MM.1S (cell line): ENCODE data around the gene CDH4.

Experiments
- DNase-seq: peaks from one replicate; pipeline ENCODE4 v3.0.0-alpha.2; 2015
- H2AFZ ChIP-seq: fragments of 300-600 bp; sonication (generic); 2 replicates; pipeline ENCODE4 v1.6.0; 2016; ENCODE audit warnings: antibody characterized with exemption, low read length
- H3F3A ChIP-seq: fragments of 300-600 bp; sonication (generic); 2 replicates; pipeline ENCODE4 v1.6.1; 2016; ENCODE audit warnings: mild to moderate bottlenecking, antibody characterized with exemption, low read length, moderate library complexity, mixed read lengths; ENCODE audit not compliant: insufficient read depth
- H3K27ac ChIP-seq: fragments of 300-600 bp; sonication (generic); 2 replicates; pipeline ENCODE4 v1.5.1; 2016; ENCODE audit warnings: mild to moderate bottlenecking, low read length
- H3K27me3 ChIP-seq: fragments of 300-600 bp; sonication (generic); replicated peaks from 2 replicates; pipeline ENCODE4 v1.6.0; 2016; ENCODE audit warnings: low read length; ENCODE audit not compliant: insufficient read depth
- H3K36me3 ChIP-seq: fragments of 300-600 bp; sonication (generic); replicated peaks from 2 replicates; pipeline ENCODE4 v1.6.1; 2016; ENCODE audit warnings: mild to moderate bottlenecking, low read length, mixed read lengths; ENCODE audit not compliant: insufficient read depth
- H3K4me1 ChIP-seq: fragments of 300-600 bp; sonication (generic); 2 replicates; pipeline ENCODE4 v1.6.1; 2016; ENCODE audit warnings: low read length, mixed read lengths
- H3K4me2 ChIP-seq: fragments of 300-600 bp; sonication (generic); 2 replicates; pipeline ENCODE4 v1.6.0; 2016; ENCODE audit warnings: low read depth, low read length
- H3K4me3 ChIP-seq: fragments of 300-600 bp; sonication (generic); 2 replicates; pipeline ENCODE4 v1.5.1; 2016; ENCODE audit warnings: low read length, mixed read lengths
- H3K79me2 ChIP-seq: fragments of 300-600 bp; sonication (generic); 2 replicates; pipeline ENCODE4 v1.6.1; 2016; ENCODE audit warnings: mixed run types, low read length, mixed read lengths
- H3K9ac ChIP-seq: fragments of 300-600 bp; sonication (generic); 2 replicates; pipeline ENCODE4 v1.6.1; 2016; ENCODE audit warnings: low read length, mixed read lengths
- H3K9me2 ChIP-seq: fragments of 300-600 bp; sonication (generic); replicated peaks from 2 replicates; pipeline ENCODE4 v1.6.1; 2016; ENCODE audit warnings: mild to moderate bottlenecking, low read length, mixed read lengths; ENCODE audit not compliant: insufficient read depth
- H3K9me3 ChIP-seq: fragments of 300-600 bp; sonication (generic); replicated peaks from 2 replicates; pipeline ENCODE4 v1.6.1; 2016; ENCODE audit warnings: mild to moderate bottlenecking, low read length, mixed read lengths; ENCODE audit not compliant: insufficient read depth
- H4K20me1 ChIP-seq: fragments of 300-600 bp; sonication (generic); 2 replicates; pipeline ENCODE4 v1.6.1; 2016; ENCODE audit warnings: mild to moderate bottlenecking, low read length, moderate library complexity, mixed read lengths; ENCODE audit not compliant: insufficient read depth
- CTCF ChIP-seq: fragments of 300-600 bp; sonication (generic); IDR thresholded peaks from 2 replicates; pipeline ENCODE4 v1.5.1; 2016; ENCODE audit warnings: antibody characterized with exemption, low read length, mixed read lengths
- EZH2 ChIP-seq: fragments of 300-600 bp; sonication (generic); optimal IDR thresholded peaks from 2 replicates; pipeline ENCODE3; 2017; ENCODE audit warnings: low read depth, mild to moderate bottlenecking, antibody characterized with exemption, low read length, mixed read lengths
- EZH2phosphoT487 ChIP-seq: fragments of 300-600 bp; sonication (generic); IDR thresholded peaks from 2 replicates; pipeline ENCODE4 v1.6.1; 2018; ENCODE audit warnings: antibody characterized with exemption, low read length

Gene CDH4

GRCh38 chr20:61812845-61813485, 560.9 kb downstream of the CDH4 start:
- Histone ChIP-seq H3K79me2 (no peaks in the 10 kb centered on the region), H2AFZ (no peak overlapping the region), H3K27me3 (peaks cover 99% of the 10 kb centered on the region), H3K4me3 (no peak overlapping the region), H3K9me3 (no peaks in the 10 kb centered on the region), H3K9me2 (no peaks in the 10 kb centered on the region), H3F3A (no peaks in the 10 kb centered on the region), H3K4me1 (no peaks in the 10 kb centered on the region), H4K20me1 (no peaks in the 10 kb centered on the region), H3K36me3 (no peaks in the 10 kb centered on the region), H3K4me2 (no peak overlapping the region), H3K9ac (no peak overlapping the region), H3K27ac (no peak overlapping the region)
- no peak for TF ChIP-seq EZH2phosphoT487
- TF ChIP-seq CTCF, result no peak
- no peak for TF ChIP-seq EZH2
- DNase-seq, result no peak

GRCh38 chr20:61813791-61814190, 561.7 kb downstream of the CDH4 start:
- H4K20me1 ChIP-seq, result no peaks in the 10 kb centered on the region
- no peak for DNase-seq
- H2AFZ ChIP-seq, result no peak overlapping the region
- TF ChIP-seq EZH2, result no peak
- no peak for TF ChIP-seq CTCF
- TF ChIP-seq EZH2phosphoT487, result no peak
- H3F3A ChIP-seq, result no peaks in the 10 kb centered on the region
- no peak overlapping the region for H3K4me2 ChIP-seq
- no peaks in the 10 kb centered on the region for H3K9me3 ChIP-seq
- no peaks in the 10 kb centered on the region for H3K36me3 ChIP-seq
- H3K4me3 ChIP-seq, result no peak overlapping the region
- H3K9me2 ChIP-seq, result no peaks in the 10 kb centered on the region
- H3K27ac ChIP-seq, result no peak overlapping the region
- peaks cover 100% of the 10 kb centered on the region for H3K27me3 ChIP-seq
- H3K9ac ChIP-seq, result no peak overlapping the region
- H3K4me1 ChIP-seq, result no peaks in the 10 kb centered on the region
- no peaks in the 10 kb centered on the region for H3K79me2 ChIP-seq

- Histone ChIP-seq H3K27me3 (peaks cover 100% of the 10 kb centered on the region), H3K4me2 (no peak overlapping the region), H3K36me3 (no peaks in the 10 kb centered on the region), H3K27ac (no peak overlapping the region), H3F3A (no peaks in the 10 kb centered on the region), H2AFZ (no peak overlapping the region), H3K4me1 (no peaks in the 10 kb centered on the region), H3K4me3 (no peak overlapping the region), H3K9me2 (no peaks in the 10 kb centered on the region), H3K79me2 (no peaks in the 10 kb centered on the region), H4K20me1 (no peaks in the 10 kb centered on the region), H3K9me3 (no peaks in the 10 kb centered on the region), H3K9ac (no peak overlapping the region)
- TF ChIP-seq EZH2phosphoT487 (no peak), EZH2 (no peak), CTCF (no peak)
- no peak for DNase-seq
Observed at GRCh38 chr20:61814244-61814643, 562.2 kb downstream of the CDH4 start.
